HepG2 (cell line): Measurements from ENCODE around the gene HDAC5. TPM values are rescaled to one million over a fixed set of nuclear protein-coding genes. Genes with fewer than 3 reads are reported as not detected.
A peak's percentile ranks its signal among the peaks of the same experiment; 100 is the strongest.

Experiments used
- HNF4G ChIP-seq, 2 experiments: sonication (generic) in 1 of 2; formaldehyde crosslinking in 1 of 2; IDR thresholded peaks; 2 replicates each; pipeline versions ENCODE4 v1.4.0 to v1.6.1; 2011 to 2020; ENCODE audit warnings: borderline replicate concordance in 2 of 2, low read depth in 2 of 2, mild to moderate bottlenecking in 2 of 2, low read length in 1 of 2, missing genetic modification reagents in 1 of 2, moderate library complexity in 1 of 2
- HOXA7 ChIP-seq: sonication (generic); formaldehyde crosslinking; IDR thresholded peaks from 2 replicates; pipeline ENCODE4 v1.8.1; 2022; ENCODE audit warnings: mild to moderate bottlenecking, missing genetic modification reagents, moderate library complexity
- MIER3 ChIP-seq: IDR thresholded peaks from 2 replicates; pipeline ENCODE4 v1.6.1; 2016; ENCODE audit warnings: missing compliant biosample characterization, borderline replicate concordance
- TFDP1 ChIP-seq: IDR thresholded peaks from 2 replicates; pipeline ENCODE4 v1.6.1; 2016; ENCODE audit warnings: missing compliant biosample characterization, missing genetic modification reagents, borderline replicate concordance
- THAP7 ChIP-seq: sonication (generic); formaldehyde crosslinking; IDR thresholded peaks from 2 replicates; pipeline ENCODE4 v1.8.1; 2023; ENCODE audit warnings: mild to moderate bottlenecking, missing genetic modification reagents
- ZFP37 ChIP-seq: sonication (generic); formaldehyde crosslinking; IDR thresholded peaks from 2 replicates; pipeline ENCODE4 v1.4.0; 2020; ENCODE audit warnings: missing genetic modification reagents, borderline replicate concordance
- ZNF318 ChIP-seq: sonication (generic); formaldehyde crosslinking; IDR thresholded peaks from 2 replicates; pipeline ENCODE4 v1.4.0; 2020; ENCODE audit warnings: mild to moderate bottlenecking, missing genetic modification reagents
- ZNF407 ChIP-seq: sonication (generic); formaldehyde crosslinking; IDR thresholded peaks from one replicate; pipeline ENCODE4 v1.5.1; 2020; ENCODE audit warnings: mild to moderate bottlenecking, missing genetic modification reagents; ENCODE audit errors: not compliant biosample characterization
- polyA plus RNA-seq, 8 experiments: library from polyadenylated mRNA; depleted of rRNA in 3 of 8; stranded (reverse) in 7 of 8; unstranded in 1 of 8; fragments of >200 nt; fragmentation: Illumina TruSeq in 4 of 8; extraction: Trizol in 4 of 8; gene quantifications; 2 replicates each; pipeline versions ENCODE4 v1.2.1 to v1.2.3, GENCODE V29; 2011 to 2016; ENCODE audit warnings: low read depth in 4 of 8, missing spikeins in 1 of 8, mixed read lengths in 1 of 8; ENCODE audit not compliant: insufficient read depth in 1 of 8
- total RNA-seq, 5 experiments: library from RNA; depleted of rRNA; stranded (reverse); fragments of >200 nt; fragmentation: Illumina TruSeq; extraction: Trizol; gene quantifications; 2 replicates each; pipeline ENCODE4 v1.2.3, GENCODE V29; 2016; ENCODE audit warnings: low read depth in 1 of 5

HDAC5 gene
- total and polyA plus RNA-seq, 2 of the 13 experiments (the other 11 are each of a cell fraction or from before 2014, with no cell fraction given): 46.4 to 85.4 TPM

DNA sequence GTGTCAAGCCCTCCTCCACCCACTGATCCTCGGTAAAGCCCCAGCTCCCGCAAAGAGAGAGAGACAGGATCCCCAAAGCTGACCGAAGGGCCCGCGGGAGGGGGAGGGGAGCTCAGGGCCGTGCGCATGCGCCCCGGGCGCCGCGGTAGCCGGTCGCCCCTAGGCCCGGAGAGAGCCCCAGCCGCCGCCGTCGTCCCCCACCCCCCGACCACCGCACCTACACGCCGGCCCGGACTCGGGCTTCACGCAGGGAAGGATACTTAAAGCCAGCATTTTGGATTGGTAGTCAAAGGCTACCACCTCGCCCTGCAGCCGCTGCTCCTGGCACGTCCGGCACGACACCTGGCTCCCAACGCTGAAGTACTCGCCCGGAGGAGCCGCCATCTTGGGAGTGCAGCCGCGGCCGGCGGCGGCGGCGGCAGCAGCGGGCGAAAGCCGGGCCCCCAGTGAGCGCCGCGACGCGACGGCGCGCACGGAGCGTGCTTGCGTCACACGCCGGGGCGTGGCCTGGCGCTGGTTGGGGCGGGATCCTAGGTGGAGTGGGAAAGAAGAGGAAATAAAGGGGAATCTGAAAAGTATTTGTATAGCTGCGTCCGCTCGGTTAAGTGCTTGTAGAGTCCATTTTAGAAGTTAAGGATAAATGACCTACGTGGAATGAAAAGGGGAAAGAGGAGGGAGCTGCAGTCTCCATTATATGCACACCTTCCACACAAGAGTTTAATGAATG is 57.1 kb downstream of the HDAC5 start, which contains the start of gene LSM12 (continued):
- TF ChIP-seq ZNF407: peak; percentile 6
- no peak for TF ChIP-seq ZFP37 (CRISPR knock-in tag)
- TF ChIP-seq HOXA7 (CRISPR knock-in tag): no peak
- 0 out of 2 replicates have a peak, but pooled peaks have one; percentile 17 for TF ChIP-seq THAP7
- no peak for TF ChIP-seq HNF4G (IDR thresholded peaks at IDR 0.05; ENCODE audit: borderline replicate concordance, low read depth, low read length)
- 0 out of 2 replicates have a peak, but pooled peaks have one; percentile 26 for TF ChIP-seq HNF4G (CRISPR knock-in tag; IDR thresholded peaks at IDR 0.05; ENCODE audit: borderline replicate concordance, low read depth)
- TF ChIP-seq ZNF318 (CRISPR knock-in tag): 0 out of 2 replicates have a peak, but pooled peaks have one; percentile 53
- peak; percentile 30; the same call in 1 of the 2 replicates for TF ChIP-seq MIER3 (CRISPR knock-in tag)
- TF ChIP-seq TFDP1 (CRISPR knock-in tag): no peak
